ENCODE results near the gene PPARD.
"Not testable (repeated sequence)": the region's sequence is repeated elsewhere in the genome, so short reads cannot be mapped to it uniquely, and the experiment has no call there.

Gene PPARD

DNA sequence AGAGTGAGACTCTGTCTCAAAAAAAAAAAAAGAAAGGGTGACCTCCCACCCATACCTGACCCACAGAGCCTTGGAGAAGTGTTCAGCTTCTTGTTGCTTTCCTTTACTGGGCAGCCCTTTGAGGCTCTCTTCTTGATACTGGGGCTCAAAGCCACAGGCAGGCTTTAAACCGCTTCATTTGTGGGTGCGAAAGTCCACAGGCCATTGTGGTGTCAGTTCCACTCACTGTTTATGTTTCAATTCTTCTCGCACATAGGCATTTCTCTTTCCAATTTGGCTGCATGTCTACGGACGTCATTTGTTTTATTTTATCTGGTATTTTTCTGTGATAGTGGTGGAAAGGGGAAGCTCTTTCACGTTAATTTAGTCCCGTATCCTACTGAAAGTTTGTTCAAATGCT, 34.6 kb downstream of the PPARD start:
- no peak overlapping the region for H3K4me3 ChIP-seq (ENCODE audit: low read depth, low read length)
- H3K27me3 ChIP-seq (ENCODE audit: control insufficient read depth, insufficient read depth, low read length), result no peaks in the 10 kb centered on the region
- no peaks in the 10 kb centered on the region for H3K9me3 ChIP-seq (ENCODE audit: control insufficient read depth, insufficient read depth, low read length)
- H3K9ac ChIP-seq (ENCODE audit: low read depth, low read length), result no peak overlapping the region
- H3K4me1 ChIP-seq (ENCODE audit: control insufficient read depth, insufficient read depth, low read length), result no peaks in the 10 kb centered on the region
- no peaks in the 10 kb centered on the region for H3K36me3 ChIP-seq (ENCODE audit: control insufficient read depth, insufficient read depth, low read length)

DNA sequence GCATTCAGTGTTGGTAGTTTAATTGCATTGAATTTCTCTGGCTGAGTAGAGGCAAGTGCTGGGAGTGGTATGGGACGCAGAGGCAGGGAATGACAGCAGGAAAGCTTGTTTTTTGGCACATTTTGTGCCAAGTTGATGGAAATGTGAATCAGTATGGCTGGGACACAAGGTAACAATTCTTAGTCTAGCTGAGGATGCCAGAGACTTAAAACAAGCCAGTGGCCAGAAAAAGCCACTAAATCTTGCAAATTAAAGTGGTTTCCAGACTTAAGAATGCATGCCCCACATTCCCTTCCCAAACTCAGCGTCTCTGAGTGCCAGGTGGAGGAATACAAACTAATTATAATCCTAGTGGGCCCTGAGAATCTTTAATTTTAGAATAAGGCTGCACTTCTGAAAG, 35.9 kb downstream of the PPARD start:
- no peaks in the 10 kb centered on the region for H3K27me3 ChIP-seq (ENCODE audit: control insufficient read depth, insufficient read depth, low read length)
- no peak overlapping the region for H3K4me3 ChIP-seq (ENCODE audit: low read depth, low read length)
- peaks cover 4% of the 10 kb centered on the region for H3K9me3 ChIP-seq (ENCODE audit: control insufficient read depth, insufficient read depth, low read length)
- peaks cover 4% of the 10 kb centered on the region for H3K36me3 ChIP-seq (ENCODE audit: control insufficient read depth, insufficient read depth, low read length)
- H3K9ac ChIP-seq (ENCODE audit: low read depth, low read length), result no peak overlapping the region
- H3K4me1 ChIP-seq (ENCODE audit: control insufficient read depth, insufficient read depth, low read length), result no peaks in the 10 kb centered on the region

DNA sequence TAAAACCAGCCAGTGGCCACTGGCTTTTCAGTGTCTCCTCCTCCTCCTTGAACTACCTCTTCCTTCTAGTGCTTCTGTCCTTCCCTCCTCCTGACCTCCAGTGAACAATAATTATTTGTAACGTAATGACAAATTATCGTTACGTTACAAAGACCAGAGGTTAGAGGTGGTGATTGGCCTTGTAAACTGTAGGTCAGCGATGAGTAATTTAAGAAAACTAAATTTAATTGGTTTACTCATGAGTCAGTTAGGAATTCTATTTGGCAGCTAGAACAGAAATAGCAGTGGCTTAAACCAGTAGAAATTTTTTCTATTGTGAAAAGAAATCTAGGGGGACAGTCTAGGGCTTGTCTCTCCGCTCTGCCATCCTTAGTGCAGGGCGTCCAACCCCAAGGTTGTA, 38.8 kb downstream of the PPARD start:
- no peak overlapping the region for H3K4me3 ChIP-seq (ENCODE audit: low read depth, low read length)
- H3K27me3 ChIP-seq (ENCODE audit: control insufficient read depth, insufficient read depth, low read length), result no peaks in the 10 kb centered on the region
- peaks cover 4% of the 10 kb centered on the region for H3K36me3 ChIP-seq (ENCODE audit: control insufficient read depth, insufficient read depth, low read length)
- H3K4me1 ChIP-seq (ENCODE audit: control insufficient read depth, insufficient read depth, low read length), result no peaks in the 10 kb centered on the region
- peaks cover 4% of the 10 kb centered on the region for H3K9me3 ChIP-seq (ENCODE audit: control insufficient read depth, insufficient read depth, low read length)
- no peak overlapping the region for H3K9ac ChIP-seq (ENCODE audit: low read depth, low read length)

DNA sequence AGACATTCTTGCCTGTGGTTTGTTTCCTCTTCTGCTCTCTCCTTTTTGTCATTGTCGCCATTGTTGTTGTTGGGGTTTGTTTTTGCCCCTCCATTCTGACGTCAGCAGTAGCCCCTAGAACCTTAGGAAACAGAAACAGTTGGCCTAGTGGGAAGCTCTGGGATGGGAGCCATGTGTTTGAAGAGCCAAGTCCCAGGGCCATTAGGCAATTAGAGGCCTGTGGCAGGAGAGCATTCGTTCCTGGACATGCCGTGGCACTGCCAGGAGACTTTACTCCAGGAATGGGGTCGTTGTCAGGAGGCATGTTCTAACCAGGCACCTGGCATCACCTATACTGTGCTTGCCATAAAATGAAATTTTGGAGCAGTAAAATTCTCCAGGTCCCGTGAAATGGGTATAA, 39.7 kb downstream of the PPARD start:
- Histone ChIP-seq H3K27me3 (ENCODE audit: control insufficient read depth, insufficient read depth, low read length) (no peaks in the 10 kb centered on the region), H3K9me3 (ENCODE audit: control insufficient read depth, insufficient read depth, low read length) (peaks cover 4% of the 10 kb centered on the region), H3K4me1 (ENCODE audit: control insufficient read depth, insufficient read depth, low read length) (no peaks in the 10 kb centered on the region), H3K9ac (ENCODE audit: low read depth, low read length) (no peak overlapping the region), H3K4me3 (ENCODE audit: low read depth, low read length) (no peak overlapping the region), H3K36me3 (ENCODE audit: control insufficient read depth, insufficient read depth, low read length) (peaks cover 4% of the 10 kb centered on the region)

GRCh38 chr6:35385457-35386202, 43.3 kb downstream of the PPARD start:
- H3K9me3 ChIP-seq (ENCODE audit: control insufficient read depth, insufficient read depth, low read length), result peaks cover 4% of the 10 kb centered on the region
- no peak overlapping the region for H3K9ac ChIP-seq (ENCODE audit: low read depth, low read length)
- no peaks in the 10 kb centered on the region for H3K27me3 ChIP-seq (ENCODE audit: control insufficient read depth, insufficient read depth, low read length)
- H3K36me3 ChIP-seq (ENCODE audit: control insufficient read depth, insufficient read depth, low read length), result peaks cover 4% of the 10 kb centered on the region
- no peaks in the 10 kb centered on the region for H3K4me1 ChIP-seq (ENCODE audit: control insufficient read depth, insufficient read depth, low read length)
- no peak overlapping the region for H3K4me3 ChIP-seq (ENCODE audit: low read depth, low read length)

GRCh38 chr6:35386989-35387388, 44.6 kb downstream of the PPARD start:
- H3K27me3 ChIP-seq (ENCODE audit: control insufficient read depth, insufficient read depth, low read length), result no peaks in the 10 kb centered on the region
- H3K4me1 ChIP-seq (ENCODE audit: control insufficient read depth, insufficient read depth, low read length), result no peaks in the 10 kb centered on the region
- H3K9me3 ChIP-seq (ENCODE audit: control insufficient read depth, insufficient read depth, low read length), result peaks cover 4% of the 10 kb centered on the region
- H3K9ac ChIP-seq (ENCODE audit: low read depth, low read length), result no peak overlapping the region
- peaks cover 4% of the 10 kb centered on the region for H3K36me3 ChIP-seq (ENCODE audit: control insufficient read depth, insufficient read depth, low read length)
- H3K4me3 ChIP-seq (ENCODE audit: low read depth, low read length), result no peak overlapping the region

GRCh38 chr6:35388030-35388429, 45.7 kb downstream of the PPARD start:
- H3K9me3 ChIP-seq (ENCODE audit: control insufficient read depth, insufficient read depth, low read length), result peaks cover under 1% of the 10 kb centered on the region
- H3K36me3 ChIP-seq (ENCODE audit: control insufficient read depth, insufficient read depth, low read length), result peaks cover 2% of the 10 kb centered on the region
- no peaks in the 10 kb centered on the region for H3K4me1 ChIP-seq (ENCODE audit: control insufficient read depth, insufficient read depth, low read length)
- H3K27me3 ChIP-seq (ENCODE audit: control insufficient read depth, insufficient read depth, low read length), result no peaks in the 10 kb centered on the region
- no peak overlapping the region for H3K9ac ChIP-seq (ENCODE audit: low read depth, low read length)
- no peak overlapping the region for H3K4me3 ChIP-seq (ENCODE audit: low read depth, low read length)

DNA sequence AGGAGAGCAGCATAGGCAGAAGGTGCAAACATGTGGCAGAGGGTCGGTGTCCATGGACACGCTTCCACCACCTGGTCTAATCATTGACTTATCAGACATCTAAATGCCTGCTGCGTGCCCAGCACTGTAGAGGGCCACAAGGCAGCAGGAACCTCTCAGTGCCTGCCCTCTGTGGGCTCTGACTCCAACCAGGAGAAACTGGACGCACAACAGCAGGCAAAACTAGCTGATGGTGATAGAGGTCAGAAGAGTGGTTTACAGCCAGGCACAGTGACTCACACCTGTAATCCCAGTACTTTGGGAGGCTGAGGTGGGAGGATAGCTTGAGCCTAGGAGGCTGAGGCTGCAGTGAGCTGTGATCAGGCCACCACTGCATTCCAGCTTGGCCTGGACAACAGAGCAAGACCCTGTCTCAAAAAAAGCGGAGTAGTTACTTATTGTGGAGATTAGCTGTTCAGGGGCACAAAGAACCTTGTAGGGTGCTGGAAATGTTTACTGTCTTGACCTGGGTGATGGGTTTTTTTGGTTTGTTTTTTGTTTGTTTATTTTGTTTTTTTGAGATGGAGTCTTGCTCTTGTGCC, 46.5 kb downstream of the PPARD start:
- no peaks in the 10 kb centered on the region for H3K27me3 ChIP-seq (ENCODE audit: control insufficient read depth, insufficient read depth, low read length)
- no peak overlapping the region for H3K9ac ChIP-seq (ENCODE audit: low read depth, low read length)
- H3K4me3 ChIP-seq (ENCODE audit: low read depth, low read length), result no peak overlapping the region
- H3K4me1 ChIP-seq (ENCODE audit: control insufficient read depth, insufficient read depth, low read length), result no peaks in the 10 kb centered on the region
- H3K9me3 ChIP-seq (ENCODE audit: control insufficient read depth, insufficient read depth, low read length), result no peaks in the 10 kb centered on the region
- H3K36me3 ChIP-seq (ENCODE audit: control insufficient read depth, insufficient read depth, low read length), result no peaks in the 10 kb centered on the region

- H3K9ac ChIP-seq (ENCODE audit: low read depth, low read length); H3K4me3 ChIP-seq (ENCODE audit: low read depth, low read length); H3K4me1 ChIP-seq (ENCODE audit: control insufficient read depth, insufficient read depth, low read length); H3K27me3 ChIP-seq (ENCODE audit: control insufficient read depth, insufficient read depth, low read length); H3K9me3 ChIP-seq (ENCODE audit: control insufficient read depth, insufficient read depth, low read length); H3K36me3 ChIP-seq (ENCODE audit: control insufficient read depth, insufficient read depth, low read length): not testable (repeated sequence)
Measured at GRCh38 chr6:35389386-35389785, 47.0 kb downstream of the PPARD start.

DNA sequence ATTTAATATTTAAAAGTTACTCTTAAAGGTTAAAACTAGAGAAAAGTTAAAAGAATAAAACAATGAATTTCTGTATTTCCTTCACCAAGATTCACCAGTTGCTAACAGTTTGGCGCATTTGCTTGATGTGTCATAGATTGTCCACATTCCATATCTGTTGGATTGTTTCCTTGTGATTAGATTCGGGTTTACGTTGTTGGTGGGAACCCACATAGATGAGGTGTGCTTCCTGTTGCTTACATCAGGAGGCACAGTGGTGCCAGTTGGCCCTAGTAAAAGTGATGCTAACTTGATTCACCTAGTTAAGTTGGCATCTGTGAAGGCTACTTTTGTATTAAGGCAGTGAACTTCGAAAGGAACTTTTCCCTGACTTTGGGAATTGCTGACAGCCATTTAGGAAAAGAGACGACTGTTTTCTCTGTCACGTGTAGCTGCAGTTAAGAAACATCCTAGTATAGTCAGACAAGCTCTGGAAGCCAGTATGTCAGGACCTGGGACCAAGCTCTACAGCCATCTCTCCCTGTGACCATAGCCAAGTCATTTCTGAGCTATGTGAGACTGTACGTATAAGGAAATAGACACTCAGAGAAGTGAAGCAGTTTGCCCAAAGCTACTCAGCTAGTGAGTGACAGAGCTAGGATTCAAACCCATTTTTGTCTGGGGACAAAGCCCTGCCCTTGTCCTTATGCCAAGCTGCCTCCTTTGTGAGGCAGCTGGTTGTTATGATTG, 49.0 kb downstream of the PPARD start:
- no peak overlapping the region for H3K9ac ChIP-seq (ENCODE audit: low read depth, low read length)
- no peaks in the 10 kb centered on the region for H3K9me3 ChIP-seq (ENCODE audit: control insufficient read depth, insufficient read depth, low read length)
- no peaks in the 10 kb centered on the region for H3K27me3 ChIP-seq (ENCODE audit: control insufficient read depth, insufficient read depth, low read length)
- no peak overlapping the region for H3K4me3 ChIP-seq (ENCODE audit: low read depth, low read length)
- no peaks in the 10 kb centered on the region for H3K4me1 ChIP-seq (ENCODE audit: control insufficient read depth, insufficient read depth, low read length)
- no peaks in the 10 kb centered on the region for H3K36me3 ChIP-seq (ENCODE audit: control insufficient read depth, insufficient read depth, low read length)

DNA sequence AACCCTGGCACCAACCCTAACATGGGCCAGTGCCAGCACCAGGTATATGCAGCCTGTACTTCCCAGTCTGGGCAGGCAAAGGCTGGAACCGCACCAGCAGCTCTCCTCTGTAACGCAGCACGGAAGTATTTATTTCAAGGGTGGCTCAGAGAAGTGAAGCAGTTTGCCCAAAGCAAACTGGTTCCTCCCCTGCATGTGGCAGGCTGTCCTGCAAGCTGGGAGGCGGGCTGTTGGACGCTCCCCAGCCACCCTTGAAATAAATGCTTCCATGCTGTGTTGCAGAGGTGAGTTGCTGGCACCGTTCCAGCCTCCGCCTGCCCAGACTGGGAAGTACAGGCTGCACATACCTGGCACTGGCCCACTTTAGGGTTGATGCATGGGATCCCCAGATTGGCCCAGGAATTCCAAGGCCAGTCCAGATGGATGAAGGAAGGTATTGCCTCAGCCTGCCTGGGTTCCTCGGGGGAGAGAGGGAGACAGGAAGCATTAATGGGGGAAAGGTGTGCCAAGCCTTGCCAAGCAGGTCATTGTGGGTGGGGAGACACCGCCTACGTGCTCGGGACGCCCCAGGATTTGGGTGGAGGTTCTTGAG, 49.8 kb downstream of the PPARD start:
- H3K4me1 ChIP-seq (ENCODE audit: control insufficient read depth, insufficient read depth, low read length), result no peaks in the 10 kb centered on the region
- H3K4me3 ChIP-seq (ENCODE audit: low read depth, low read length), result no peak overlapping the region
- no peak overlapping the region for H3K9ac ChIP-seq (ENCODE audit: low read depth, low read length)
- H3K27me3 ChIP-seq (ENCODE audit: control insufficient read depth, insufficient read depth, low read length), result no peaks in the 10 kb centered on the region
- no peaks in the 10 kb centered on the region for H3K9me3 ChIP-seq (ENCODE audit: control insufficient read depth, insufficient read depth, low read length)
- H3K36me3 ChIP-seq (ENCODE audit: control insufficient read depth, insufficient read depth, low read length), result no peaks in the 10 kb centered on the region

All from iPS-15b (cell line).